ENCODE data around the gene SCARB1. TPM values are rescaled to one million over a fixed set of nuclear protein-coding genes. Genes with fewer than 3 reads are reported as not detected.

SCARB1 gene
- total and polyA plus RNA-seq, 9 of the 15 experiments (the other 6 are each of a cell fraction or from before 2014, with no cell fraction given) = 0.56 to 157 (median 52.8) TPM

DNA sequence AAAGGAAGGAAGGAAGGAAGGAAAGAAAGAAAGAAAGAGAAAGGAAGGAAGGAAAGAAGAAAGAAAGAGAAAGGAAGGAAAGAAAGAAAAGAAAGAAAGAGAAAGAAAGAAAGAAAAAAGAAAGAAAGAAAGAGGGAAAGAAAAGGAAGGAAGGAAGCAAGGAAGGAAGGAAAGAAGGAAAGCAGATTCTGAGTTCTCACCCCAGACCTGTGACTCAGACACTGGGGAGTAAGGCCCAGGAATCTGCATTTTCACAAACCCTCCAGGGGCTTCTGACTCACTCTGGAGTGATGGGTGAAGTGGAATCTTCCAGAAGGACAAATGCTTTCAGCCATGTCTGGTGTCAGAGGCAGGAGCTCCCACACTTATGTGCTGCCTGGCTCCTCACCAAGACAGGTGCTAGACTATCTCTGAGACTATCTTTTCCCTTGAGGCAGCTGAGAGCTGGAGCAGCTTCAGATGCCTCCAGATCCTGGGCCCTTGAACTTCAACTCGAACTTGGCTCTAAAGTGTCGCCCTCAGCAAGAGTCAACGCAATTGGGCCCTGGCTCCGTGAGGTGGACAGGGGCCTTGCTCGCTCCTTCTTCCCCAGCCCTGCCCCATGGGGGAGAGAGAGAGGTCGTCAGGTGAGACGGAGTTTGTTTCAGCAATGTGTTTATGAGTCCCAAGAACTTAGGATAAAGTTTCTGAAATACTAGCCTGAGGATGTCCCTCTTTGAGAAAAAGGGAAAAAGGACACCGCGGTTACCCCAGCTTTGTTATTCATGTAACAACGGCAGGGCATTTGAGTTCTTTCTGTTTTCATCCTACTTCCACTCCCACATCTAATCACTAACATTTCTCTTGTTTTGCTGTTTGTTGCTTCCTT is 19.8 kb upstream of the SCARB1 start (continued):
- TF ChIP-seq NFRKB (IDR thresholded peaks at IDR 0.05; ENCODE audit: low read depth) = 0 out of 2 replicates have a peak, but pooled peaks have one; percentile 40
- TF ChIP-seq ZNF436 (CRISPR knock-in tag; IDR thresholded peaks at IDR 0.05) = no peak
- TF ChIP-seq, protein P1, sequence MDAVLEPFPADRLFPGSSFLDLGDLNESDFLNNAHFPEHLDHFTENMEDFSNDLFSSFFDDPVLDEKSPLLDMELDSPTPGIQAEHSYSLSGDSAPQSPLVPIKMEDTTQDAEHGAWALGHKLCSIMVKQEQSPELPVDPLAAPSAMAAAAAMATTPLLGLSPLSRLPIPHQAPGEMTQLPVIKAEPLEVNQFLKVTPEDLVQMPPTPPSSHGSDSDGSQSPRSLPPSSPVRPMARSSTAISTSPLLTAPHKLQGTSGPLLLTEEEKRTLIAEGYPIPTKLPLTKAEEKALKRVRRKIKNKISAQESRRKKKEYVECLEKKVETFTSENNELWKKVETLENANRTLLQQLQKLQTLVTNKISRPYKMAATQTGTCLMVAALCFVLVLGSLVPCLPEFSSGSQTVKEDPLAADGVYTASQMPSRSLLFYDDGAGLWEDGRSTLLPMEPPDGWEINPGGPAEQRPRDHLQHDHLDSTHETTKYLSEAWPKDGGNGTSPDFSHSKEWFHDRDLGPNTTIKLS (IDR thresholded peaks at IDR 0.05; ENCODE audit: borderline replicate concordance, low read depth) = no peak
- no peak for TF ChIP-seq ZSCAN29 (IDR thresholded peaks at IDR 0.05)
- TF ChIP-seq, protein P2, sequence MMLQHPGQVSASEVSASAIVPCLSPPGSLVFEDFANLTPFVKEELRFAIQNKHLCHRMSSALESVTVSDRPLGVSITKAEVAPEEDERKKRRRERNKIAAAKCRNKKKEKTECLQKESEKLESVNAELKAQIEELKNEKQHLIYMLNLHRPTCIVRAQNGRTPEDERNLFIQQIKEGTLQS (IDR thresholded peaks at IDR 0.05) = peak; percentile 81
- TF ChIP-seq, protein P2 (CRISPR knock-in tag; conservative IDR thresholded peaks at IDR 0.05) = no peak
- TF ChIP-seq CC2D1A (IDR thresholded peaks at IDR 0.05) = 0 out of 2 replicates have a peak, but pooled peaks have one; percentile 42
- peak; percentile 85; the same call in 1 of the 2 replicates for TF ChIP-seq LARP7 (IDR thresholded peaks at IDR 0.05)
- TF ChIP-seq ZC3H8 (IDR thresholded peaks at IDR 0.05) = peak; percentile 75; the same call in 1 of the 2 replicates
